Esophagus muscularis mucosa (tissue), 4 donors: ENCODE measurements around the gene TMEM209. TPM values are rescaled to one million over a fixed set of nuclear protein-coding genes. Genes with fewer than 3 reads are reported as not detected.

Experiments used
- DNase-seq: peaks from one replicate; pipeline ENCODE4 v3.0.0-alpha.2; 2017; ENCODE audit errors: extremely low spot score
- H3K27ac ChIP-seq, 4 donors: fragments of 200-600 bp; sonication (generic); replicated peaks in 1 of 4; 1 replicate in 3 of 4; 2 replicates in 1 of 4; pipeline ENCODE4 v1.5.1; 2016 to 2019; ENCODE audit warnings: mild to moderate bottlenecking in 1 of 4
- H3K27me3 ChIP-seq, 4 donors: fragments of 200-600 bp; sonication (generic); one replicate each; pipeline versions ENCODE4 v1.5.1 to v1.6.0; 2016 to 2019
- H3K36me3 ChIP-seq, 4 donors: fragments of 200-600 bp; sonication (generic); one replicate each; pipeline ENCODE4 v1.5.1; 2016 to 2019
- H3K4me1 ChIP-seq, 4 donors: fragments of 200-600 bp; sonication (generic); one replicate each; pipeline ENCODE4 v1.5.1; 2016 to 2019
- H3K4me3 ChIP-seq, 4 donors: fragments of 200-600 bp; sonication (generic); 1 replicate in 2 of 4; 2 replicates in 2 of 4; pipeline ENCODE4 v1.5.1; 2016 to 2019; ENCODE audit warnings: mild to moderate bottlenecking in 4 of 4, moderate library complexity in 1 of 4
- H3K9me3 ChIP-seq, 4 donors: fragments of 200-600 bp; sonication (generic); 1 replicate in 3 of 4; 2 replicates in 1 of 4; pipeline ENCODE4 v1.5.1; 2016 to 2019
- EP300 ChIP-seq: sonication (generic); formaldehyde crosslinking; IDR thresholded peaks from one replicate; pipeline ENCODE4 v1.6.1; 2017; ENCODE audit warnings: antibody characterized with exemption
- POLR2A ChIP-seq: fragments of 450-650 bp; IDR thresholded peaks from one replicate; pipeline ENCODE4 v1.6.1; 2017; ENCODE audit warnings: antibody characterized with exemption, moderate library complexity, mild to moderate bottlenecking, low read depth
- POLR2AphosphoS5 ChIP-seq, 2 donors: sonication (generic); formaldehyde crosslinking; IDR thresholded peaks; one replicate each; pipeline ENCODE4 v1.6.1; 2017; ENCODE audit warnings: antibody characterized with exemption in 2 of 2
- WGBS: methylation state at CpG from one replicate; pipeline ENCODE4 v1.1.5; 2018; 5-methylcytosine and 5-hydroxymethylcytosine counted together
- intact Hi-C: fragments of 100-400 bp; cut with DNase I; formaldehyde crosslinking; loops from one replicate; pipeline ENCODE4 v1.15.1; 2023
- total RNA-seq, 4 donors: library from RNA; depleted of rRNA; stranded (reverse); fragments of >200 nt; gene quantifications; one replicate each; pipeline versions ENCODE4 v1.1.0 to v1.2.1, GENCODE V29; 2016
- TF ChIP-seq, protein P1 (sequence below), 3 experiments: fragments of 200-600 bp in 2 of 3; fragments of 450-650 bp in 1 of 3; sonication (generic) in 2 of 3; IDR thresholded peaks; one replicate each; pipeline ENCODE4 v1.5.1; 2017 to 2019; ENCODE audit warnings: antibody characterized with exemption in 3 of 3, mild to moderate bottlenecking in 2 of 3, moderate library complexity in 1 of 3

TMEM209 gene
- total RNA-seq, 4 donors from 2014 or later = 6.8 to 8.7 (median 8.0) TPM

DNA sequence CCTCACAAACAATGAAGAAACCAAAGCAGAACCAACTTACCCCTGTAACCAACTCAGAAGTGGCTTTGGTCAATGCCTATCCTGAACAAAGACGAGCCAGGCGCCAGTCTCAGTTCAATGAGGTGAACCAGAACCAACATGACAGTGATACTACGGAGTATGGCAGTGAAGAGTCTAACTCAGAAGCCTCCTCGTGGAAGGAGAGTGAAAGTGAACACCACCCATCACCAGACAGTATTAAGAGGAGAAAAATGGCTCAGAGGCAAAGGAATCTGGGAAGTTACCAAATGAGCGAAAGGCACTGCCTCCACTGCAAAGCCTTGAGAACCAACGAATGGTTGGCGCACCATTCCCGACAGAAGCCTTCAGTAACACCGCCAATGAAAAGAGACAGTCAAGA, 10.8 kb upstream of the TMEM209 start:
- Histone ChIP-seq H3K27ac (no peak overlapping the region), H3K27me3 (peaks cover 0 to 13% (median 0%) of the 10 kb centered on the region in 4 donors), H3K9me3 (no peaks in the 10 kb centered on the region), H3K36me3 (no peaks in the 10 kb centered on the region), H3K4me3 (no peak overlapping the region), H3K4me1 (no peaks in the 10 kb centered on the region)
- DNase-seq = no peak
- WGBS = 93% methylated on average over 9 of the region's 9 CpGs
- intact Hi-C loops = no loop called here
- TF ChIP-seq POLR2A (no peak), EP300 (no peak), POLR2AphosphoS5 (IDR thresholded peaks at IDR 0.05) (no peak)
- TF ChIP-seq, protein P1, sequence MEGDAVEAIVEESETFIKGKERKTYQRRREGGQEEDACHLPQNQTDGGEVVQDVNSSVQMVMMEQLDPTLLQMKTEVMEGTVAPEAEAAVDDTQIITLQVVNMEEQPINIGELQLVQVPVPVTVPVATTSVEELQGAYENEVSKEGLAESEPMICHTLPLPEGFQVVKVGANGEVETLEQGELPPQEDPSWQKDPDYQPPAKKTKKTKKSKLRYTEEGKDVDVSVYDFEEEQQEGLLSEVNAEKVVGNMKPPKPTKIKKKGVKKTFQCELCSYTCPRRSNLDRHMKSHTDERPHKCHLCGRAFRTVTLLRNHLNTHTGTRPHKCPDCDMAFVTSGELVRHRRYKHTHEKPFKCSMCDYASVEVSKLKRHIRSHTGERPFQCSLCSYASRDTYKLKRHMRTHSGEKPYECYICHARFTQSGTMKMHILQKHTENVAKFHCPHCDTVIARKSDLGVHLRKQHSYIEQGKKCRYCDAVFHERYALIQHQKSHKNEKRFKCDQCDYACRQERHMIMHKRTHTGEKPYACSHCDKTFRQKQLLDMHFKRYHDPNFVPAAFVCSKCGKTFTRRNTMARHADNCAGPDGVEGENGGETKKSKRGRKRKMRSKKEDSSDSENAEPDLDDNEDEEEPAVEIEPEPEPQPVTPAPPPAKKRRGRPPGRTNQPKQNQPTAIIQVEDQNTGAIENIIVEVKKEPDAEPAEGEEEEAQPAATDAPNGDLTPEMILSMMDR (IDR thresholded peaks at IDR 0.05) = no peak

DNA sequence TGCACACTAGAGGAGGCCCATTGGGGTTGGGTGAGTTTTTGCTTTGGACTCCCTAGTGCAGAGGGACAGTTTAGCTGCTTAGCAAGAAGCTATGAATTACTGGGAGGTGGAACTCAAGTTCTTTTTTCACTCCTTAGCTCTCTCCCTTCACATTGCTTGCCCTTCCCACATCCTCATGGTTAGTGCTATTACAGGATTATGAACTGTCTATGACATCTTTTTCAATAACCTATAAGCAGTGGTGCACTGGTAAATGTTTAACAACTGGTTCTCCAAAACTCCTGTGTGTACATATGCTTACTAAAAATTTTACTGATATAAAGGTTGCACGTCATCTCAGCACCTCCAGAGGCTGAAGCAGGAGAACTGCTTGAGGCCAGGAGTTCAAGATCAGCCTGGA, 8.6 kb upstream of the TMEM209 start:
- H3K9me3 ChIP-seq = no peaks in the 10 kb centered on the region
- no peaks in the 10 kb centered on the region for H3K36me3 ChIP-seq
- H3K4me1 ChIP-seq = no peaks in the 10 kb centered on the region
- H3K27ac ChIP-seq = no peak overlapping the region
- 93% methylated on average over 1 of the region's 1 CpG for WGBS
- H3K27me3 ChIP-seq = peaks cover 0 to 13% (median 0%) of the 10 kb centered on the region in 4 donors
- no peak overlapping the region for H3K4me3 ChIP-seq
- DNase-seq = no peak
- no peak for TF ChIP-seq POLR2A
- TF ChIP-seq, protein P1 (IDR thresholded peaks at IDR 0.05) = no peak
- intact Hi-C loops = no loop called here

DNA sequence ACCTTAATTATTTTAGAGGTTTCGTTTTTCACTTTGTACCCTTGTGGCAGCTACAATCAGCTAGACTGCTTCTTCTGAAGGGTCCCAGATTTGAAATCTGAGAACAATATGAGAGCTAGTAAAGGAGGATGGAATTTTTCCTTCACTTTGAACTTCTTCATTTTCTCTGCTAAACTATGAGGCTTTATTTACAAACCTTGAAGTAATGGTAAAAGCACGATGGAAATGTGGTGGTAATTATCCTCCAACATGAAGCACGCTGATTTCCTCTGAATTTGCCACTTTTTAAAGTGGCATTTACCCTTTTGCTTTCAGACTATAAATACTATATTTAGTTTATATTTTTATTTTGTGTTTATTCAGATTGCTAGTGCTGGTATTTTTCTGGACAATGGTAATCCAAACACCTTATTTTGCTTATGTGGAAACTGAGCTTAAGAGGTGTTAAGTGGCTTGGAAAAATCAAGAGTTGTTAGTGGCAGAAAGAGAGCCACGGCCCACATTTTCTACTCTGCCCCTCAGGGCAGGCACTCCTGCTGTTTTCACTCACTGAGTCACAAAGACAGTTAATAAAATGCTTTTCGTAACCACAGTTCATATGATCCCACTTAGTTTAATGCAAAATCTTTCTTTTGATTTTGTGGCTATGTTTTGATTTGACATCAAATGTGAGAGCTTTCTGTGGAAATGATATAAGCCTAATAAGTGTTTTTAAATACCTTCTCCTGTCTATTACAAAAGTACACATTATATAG, 5.2 kb upstream of the TMEM209 start:
- intact Hi-C loops = no loop called here
- WGBS = 60% methylated on average over 5 of the region's 5 CpGs
- TF ChIP-seq, protein P1 (IDR thresholded peaks at IDR 0.05) = no peak
- no peak for TF ChIP-seq POLR2AphosphoS5 (IDR thresholded peaks at IDR 0.05)
- TF ChIP-seq EP300 = no peak
- no peak for TF ChIP-seq POLR2A
- no peak for DNase-seq
- no peaks in the 10 kb centered on the region for H3K9me3 ChIP-seq
- no peaks in the 10 kb centered on the region for H3K36me3 ChIP-seq
- H3K4me1 ChIP-seq = peaks cover 0 to 5% (median 2%) of the 10 kb centered on the region in 4 donors
- no peak overlapping the region for H3K4me3 ChIP-seq
- peaks cover 0 to 13% (median 0%) of the 10 kb centered on the region in 4 donors for H3K27me3 ChIP-seq
- no peak overlapping the region for H3K27ac ChIP-seq

DNA sequence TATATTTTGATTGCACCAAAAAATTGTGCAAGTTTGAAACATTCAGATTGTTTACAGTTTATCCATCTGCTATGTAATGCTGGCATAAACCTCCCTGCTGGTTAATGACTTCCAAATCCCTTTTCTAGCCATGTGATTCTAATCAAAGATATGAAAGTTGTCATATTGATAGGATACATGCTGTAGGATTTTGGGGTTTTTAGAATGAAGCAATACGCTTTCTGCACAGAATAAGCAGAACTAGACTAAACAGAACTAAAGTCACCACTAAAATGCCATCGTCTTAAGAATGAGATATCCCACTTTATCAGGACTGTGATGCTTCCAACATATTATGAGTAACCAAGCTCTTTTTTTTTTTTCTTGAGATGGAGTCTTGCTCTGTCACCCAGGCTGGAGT, 3.3 kb upstream of the TMEM209 start:
- DNase-seq = no peak
- Histone ChIP-seq H3K36me3 (peaks cover 0 to 4% (median 2%) of the 10 kb centered on the region in 4 donors), H3K27me3 (peaks cover 0 to 7% (median 0%) of the 10 kb centered on the region in 4 donors), H3K27ac (no peak overlapping the region), H3K9me3 (no peaks in the 10 kb centered on the region), H3K4me3 (no peak overlapping the region), H3K4me1 (peaks cover 4 to 14% (median 10%) of the 10 kb centered on the region in 4 donors)
- TF ChIP-seq POLR2AphosphoS5 (IDR thresholded peaks at IDR 0.05) (no peak), EP300 (no peak), POLR2A (no peak)
- TF ChIP-seq, protein P1 (IDR thresholded peaks at IDR 0.05) = no peak
- intact Hi-C loops = loop anchor here (10.0 kb wide), 1 partner anchor 226 kb away; no protein-coding TSS in a partner anchor
- 78% methylated on average over 2 of the region's 2 CpGs for WGBS
